ENCODE measurements around the gene LST1.

DNA sequence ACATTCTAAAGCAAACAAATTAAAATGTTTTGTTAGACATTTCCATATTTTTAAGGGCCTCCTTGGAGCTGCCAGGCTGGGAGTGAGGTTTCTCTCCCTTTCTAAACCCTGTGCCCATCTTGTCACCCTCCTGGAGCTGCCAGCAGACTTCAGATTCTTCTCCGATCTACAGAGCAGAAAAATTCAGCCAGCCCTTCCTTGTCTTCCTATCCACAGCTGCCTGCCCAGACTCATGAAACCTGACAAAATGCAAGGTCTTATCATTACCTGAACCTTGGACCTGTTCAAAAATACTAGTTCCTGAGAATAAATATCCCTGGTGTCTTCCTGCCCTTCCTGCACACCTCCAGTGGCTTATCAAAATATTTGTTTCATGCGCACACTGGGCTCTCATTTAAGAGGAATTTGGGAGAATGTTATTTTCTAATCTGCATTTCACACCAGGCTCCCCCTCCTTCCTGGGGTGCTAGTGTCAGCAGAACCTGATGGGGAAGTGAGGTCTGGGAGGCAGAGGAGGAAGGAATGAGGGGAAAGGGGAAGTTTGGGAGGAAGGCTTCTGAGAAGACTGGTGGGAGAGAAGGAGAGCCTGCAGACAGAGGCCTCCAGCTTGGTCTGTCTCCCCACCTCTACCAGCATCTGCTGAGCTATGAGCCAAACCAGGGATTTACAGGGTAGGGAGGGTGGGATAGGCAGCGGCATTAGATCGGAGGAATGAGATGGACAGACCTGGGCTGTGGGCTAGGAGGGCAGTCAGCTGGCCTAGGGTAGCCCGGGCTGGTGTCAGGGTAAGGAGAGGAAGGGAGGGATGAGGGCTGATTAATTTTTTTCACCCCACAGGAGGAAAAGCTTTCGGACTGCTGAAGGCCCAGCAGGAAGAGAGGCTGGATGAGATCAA, 28.9 kb downstream of the LST1 start, which contains the start of gene AIF1:
- no peak for TF ChIP-seq CTCF (conservative IDR thresholded peaks at IDR 0.05)
- no peak for TF ChIP-seq EZH2 (IDR thresholded peaks at IDR 0.05; ENCODE audit: low read depth)

Data from PC-9 (cell line).